Mesangial cell (primary cell): ENCODE measurements around the gene SRCAP. TPM values are rescaled to one million over a fixed set of nuclear protein-coding genes. Genes with fewer than 3 reads are reported as not detected.

Source experiments
- total RNA-seq: library from RNA; depleted of rRNA; stranded (reverse); fragments of >200 nt; gene quantifications from 2 replicates; pipeline ENCODE4 v1.2.3, GENCODE V29; 2015

SRCAP gene
- total RNA-seq: 15.3 and 22.1 TPM in 2 replicates

DNA sequence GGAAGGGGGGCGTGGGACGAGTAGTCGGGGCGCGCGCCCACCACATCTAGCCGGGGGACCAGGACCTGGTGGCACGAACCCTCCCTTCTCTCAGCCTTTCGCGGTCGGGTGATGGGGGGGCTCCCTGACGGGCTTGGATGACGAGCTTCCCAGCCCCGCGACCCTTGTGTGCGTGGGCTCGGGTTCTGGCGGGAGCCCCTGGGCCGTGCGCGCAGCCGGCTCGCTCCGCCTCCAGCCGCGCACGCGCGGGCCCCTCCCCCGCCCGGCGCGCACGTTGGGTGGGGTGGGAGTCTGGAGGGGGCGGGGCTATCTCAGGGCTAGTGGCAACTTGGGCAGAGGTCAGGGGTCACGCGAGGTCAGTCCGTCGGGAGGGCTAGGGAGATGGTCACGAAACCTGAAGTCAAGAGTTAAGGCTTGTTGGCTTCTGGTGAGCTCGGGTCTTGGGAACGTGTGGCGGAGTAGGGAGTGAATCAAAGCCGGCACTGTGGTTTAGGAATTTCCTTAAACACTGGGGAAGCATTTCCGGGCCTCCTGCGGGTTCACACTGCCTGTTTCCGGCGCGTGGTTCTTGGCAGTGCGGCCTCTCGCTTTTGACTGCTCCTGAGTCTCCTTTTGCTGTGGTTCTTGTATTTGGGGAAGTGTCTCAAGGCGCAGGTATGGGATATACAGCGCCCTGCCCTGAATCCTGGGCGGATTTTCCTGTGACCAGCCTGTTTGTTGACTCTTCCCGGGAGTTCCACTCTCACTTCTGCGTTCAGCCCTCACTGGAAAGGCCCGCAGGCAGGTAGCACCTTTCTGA is at the start of gene SRCAP:
SRCAP (plus strand) TSS at position 356 of the 799 bp plus-strand sequence. CDS start 1,654 bp downstream, outside the sequence.

DNA sequence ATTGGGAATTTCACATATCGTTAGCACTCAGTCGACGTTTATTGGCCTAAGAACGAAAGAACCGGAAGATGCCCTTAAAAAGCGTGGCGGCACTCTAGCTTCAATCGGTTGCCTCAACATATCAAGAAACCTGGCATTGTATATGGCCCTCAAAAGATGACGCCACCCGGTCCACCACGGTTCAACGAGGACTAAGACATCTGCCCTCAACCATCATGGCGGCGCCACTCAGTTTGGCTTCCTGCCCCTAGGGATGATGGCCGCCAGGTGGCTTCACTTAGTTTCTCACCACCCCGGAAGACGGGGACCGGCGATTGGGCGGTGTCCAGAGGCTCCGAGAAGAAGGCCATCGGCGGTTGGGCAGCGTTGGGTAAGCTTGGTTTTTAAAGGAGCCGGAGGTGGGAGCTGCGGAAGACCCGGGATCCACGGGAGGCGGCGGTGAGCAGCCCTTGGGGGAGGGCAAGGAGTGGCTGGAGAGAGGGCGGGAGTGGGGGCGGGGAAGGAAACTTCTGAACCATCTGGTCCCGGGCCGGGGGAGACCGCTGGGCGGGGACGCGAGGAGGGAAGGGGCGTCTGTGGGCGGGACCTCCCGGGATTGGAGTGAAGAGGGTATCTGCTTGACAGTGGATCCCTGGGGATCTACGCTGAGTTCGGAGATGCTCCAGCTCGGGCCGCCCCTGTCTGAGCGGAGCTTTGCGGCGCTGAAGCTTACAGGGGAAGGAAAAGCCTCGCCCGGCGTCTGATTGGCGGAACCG is 48.4 kb upstream of the SRCAP start, which contains the start of gene PRR14:
PRR14 (plus strand) TSS at position 592 of the 755 bp plus-strand sequence. CDS start 686 bp downstream, outside the sequence.

DNA sequence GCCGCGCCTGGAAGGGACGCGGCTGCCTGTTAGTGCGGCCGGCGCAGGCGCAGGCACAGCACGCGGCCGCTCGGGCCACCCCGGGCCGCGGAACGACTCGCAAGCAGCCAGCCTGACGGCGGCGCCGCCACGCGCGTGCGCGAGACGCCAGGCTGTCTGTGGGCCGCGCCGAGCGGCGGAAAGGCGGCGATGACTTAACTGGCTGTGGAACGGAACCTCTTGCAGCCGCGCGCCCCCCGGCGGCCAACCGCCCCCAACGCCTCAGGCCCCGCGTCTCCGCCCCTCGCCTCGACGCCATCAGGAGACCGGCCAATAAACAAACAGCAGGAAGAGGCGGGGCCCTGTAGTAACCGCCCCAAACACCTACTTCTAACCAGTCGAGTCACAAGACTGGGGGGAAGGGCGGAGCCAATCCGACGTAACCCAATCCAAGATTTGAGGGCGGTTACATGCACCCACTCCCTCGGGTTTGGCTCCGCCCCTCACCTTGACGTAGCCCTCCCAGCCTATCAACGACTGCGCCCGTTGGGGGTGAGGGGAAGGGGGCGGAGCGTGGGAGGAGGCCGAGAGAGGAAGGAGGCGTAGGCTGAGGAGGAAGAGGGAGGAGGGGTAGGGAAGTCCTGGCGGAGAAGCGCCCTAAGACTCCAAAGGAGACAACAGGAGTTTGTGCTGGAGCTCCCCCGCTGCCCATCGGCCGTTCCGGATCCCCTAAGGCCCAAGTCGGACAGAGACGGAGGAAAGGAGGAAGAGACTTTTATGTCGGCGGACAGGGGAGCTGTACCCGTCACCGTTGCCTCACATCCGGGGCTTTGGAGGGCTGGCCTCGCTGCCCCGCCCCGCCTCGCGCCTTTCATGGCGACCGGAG is 40.9 kb upstream of the SRCAP start, which contains the start of gene FBRS:
FBRS (plus strand) TSS at position 566 of the 865 bp plus-strand sequence. CDS start 1,088 bp downstream, outside the sequence.

DNA sequence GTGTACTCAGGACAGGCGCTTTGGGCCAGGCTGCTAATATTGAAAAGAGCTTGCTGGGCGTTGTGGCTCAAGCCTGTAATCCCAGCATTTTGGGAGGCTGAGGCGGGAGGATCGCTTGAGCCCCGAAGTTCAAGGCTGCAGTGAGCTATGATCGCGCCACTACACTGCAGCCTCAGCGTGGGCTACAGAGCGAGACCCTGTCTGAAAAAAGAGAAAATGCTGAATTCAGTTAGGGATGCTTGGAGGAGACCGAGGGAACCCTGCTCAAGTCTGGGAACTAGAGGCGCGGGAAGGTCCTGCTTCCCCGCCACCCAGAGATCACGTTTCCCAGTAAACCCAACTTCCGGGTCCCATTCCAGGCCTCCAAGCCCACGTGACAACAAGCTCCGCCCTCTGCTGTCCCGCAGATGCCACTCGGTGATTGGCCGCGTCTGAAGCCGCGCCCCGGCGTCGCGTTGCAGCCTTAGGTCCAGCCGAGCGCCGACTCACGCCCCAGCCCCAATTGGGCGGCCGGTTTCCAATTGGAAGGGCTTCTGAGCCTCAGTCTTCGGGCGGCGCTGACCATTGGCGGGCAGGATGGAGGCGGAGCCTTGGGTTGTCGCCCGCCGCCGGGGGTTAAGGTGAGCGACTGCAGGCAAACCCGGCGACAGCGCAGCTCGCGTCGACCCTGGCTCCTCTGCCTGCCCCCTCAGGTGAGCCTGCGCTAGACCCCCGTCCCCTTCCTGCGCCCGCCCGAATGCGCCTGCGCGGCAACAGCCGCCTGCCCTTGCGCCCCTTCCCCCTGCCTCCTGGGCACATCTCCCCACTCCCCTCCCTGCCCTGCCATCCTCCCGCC is 49.0 kb downstream of the SRCAP start, which contains the start of gene PHKG2:
PHKG2 (plus strand) TSS at position 627 of the 835 bp plus-strand sequence. CDS start 396 bp downstream, outside the sequence.

DNA sequence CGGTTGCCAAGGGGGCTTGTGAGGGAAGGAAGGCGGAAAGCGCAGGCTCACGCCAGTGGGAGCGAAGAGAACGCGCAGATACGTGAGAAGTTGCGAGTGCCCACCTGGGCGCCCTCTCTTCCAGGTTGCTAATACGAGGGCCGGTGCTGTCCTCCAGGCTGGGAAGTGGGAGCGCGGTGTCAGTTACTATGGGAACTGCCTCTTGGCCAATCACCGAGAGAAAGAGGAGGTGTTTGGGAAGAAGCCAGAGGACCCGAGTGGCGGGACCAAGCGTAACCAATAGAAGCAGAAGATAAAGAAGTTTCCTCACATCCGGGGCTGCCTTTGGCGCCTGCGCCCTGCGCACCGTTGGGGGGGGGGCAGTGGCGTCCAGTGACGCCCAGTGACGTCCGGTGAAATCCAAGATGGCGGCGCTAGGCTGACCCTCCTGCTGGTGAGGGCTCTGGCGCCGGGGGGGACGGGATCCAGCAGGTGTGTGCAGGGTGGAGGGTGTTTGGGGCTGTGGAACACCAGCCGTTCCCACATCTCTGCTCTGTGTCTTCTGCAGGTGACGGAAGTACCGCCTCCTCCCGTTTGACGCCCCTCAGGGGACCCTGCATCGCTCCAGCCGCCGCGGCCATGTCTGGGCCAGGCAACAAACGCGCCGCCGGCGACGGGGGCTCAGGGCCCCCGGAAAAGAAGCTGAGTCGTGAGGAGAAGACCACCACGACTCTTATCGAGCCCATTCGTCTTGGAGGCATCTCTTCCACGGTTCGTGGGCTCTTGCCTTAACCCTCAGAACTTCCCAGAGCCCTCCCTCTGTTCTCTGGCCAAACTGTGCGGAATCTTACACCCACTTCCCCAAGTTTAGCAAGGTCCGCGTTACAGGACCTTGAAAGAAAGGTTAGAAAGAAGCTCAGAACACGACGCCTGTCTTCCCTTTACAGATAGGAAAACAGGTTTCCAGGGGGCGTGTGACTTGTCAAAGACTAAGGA is 63.2 kb downstream of the SRCAP start, which contains the start of the genes CFAP119 and RNF40:
CFAP119 (minus strand) TSS at position 135 of the 975 bp plus-strand sequence. CDS start 314 bp downstream, outside the sequence.
RNF40 (plus strand) TSS at position 395 of the 975 bp plus-strand sequence; CDS start at position 619, 224 bp downstream.

DNA sequence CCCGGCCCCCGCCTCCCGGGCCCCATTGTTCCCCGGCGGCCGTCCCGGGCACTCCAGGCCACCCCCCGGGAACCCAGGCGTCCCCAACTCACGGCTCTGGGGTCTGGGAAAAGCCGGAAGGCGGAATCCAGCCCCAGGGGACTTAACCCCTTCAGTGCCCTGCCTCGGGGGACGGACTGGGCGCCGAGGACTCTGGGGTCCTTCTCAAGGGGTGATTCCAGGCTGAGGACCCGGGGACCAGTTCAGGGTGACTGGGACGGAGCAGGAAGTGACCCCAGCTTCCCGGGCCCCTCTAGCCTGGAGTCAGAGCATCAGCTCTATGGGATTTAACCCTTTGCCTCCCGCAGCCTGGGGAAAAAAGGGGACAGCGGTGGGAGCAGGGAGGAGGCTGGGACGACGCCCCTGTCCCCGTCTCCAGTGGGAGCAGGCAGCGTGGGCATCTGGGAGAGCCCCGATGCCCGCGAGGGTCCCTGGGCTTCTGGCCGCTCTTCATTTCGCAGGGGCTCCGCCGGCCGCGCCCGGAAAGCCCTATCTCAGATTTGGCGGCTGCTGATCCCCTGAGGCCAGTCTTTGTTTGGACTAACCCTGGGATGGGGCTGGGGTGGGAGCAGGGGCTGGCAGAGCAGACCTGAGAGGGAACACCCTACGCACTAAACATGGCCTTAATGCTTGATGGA is 88.1 kb downstream of the SRCAP start, which contains the start of gene ZNF629:
ZNF629 (minus strand) TSS at position 270 of the 677 bp plus-strand sequence. CDS start 2,723 bp downstream, outside the sequence.

Other genes with a start within 250 kb of the SRCAP start
- not detected in 2 replicates for gene ITGAL, start 226.4 kb upstream of the SRCAP start, total RNA-seq
- gene ZNF768, start 172.6 kb upstream of the SRCAP start, total RNA-seq: 32.4 and 46.5 TPM in 2 replicates
- gene ZNF747, start 164.3 kb upstream of the SRCAP start, total RNA-seq: 6.4 and 11.0 TPM in 2 replicates
- 5.4 and 11.2 TPM in 2 replicates for gene ZNF764, start 140.8 kb upstream of the SRCAP start, total RNA-seq
- gene ZNF688, start 127.5 kb upstream of the SRCAP start, total RNA-seq: 8.0 and 11.8 TPM in 2 replicates
- gene ZNF785, start 113.5 kb upstream of the SRCAP start, total RNA-seq: 4.4 and 8.7 TPM in 2 replicates
- 8.5 and 8.9 TPM in 2 replicates for gene ZNF689, start 88.8 kb upstream of the SRCAP start, total RNA-seq
- 32.1 and 36.4 TPM in 2 replicates for gene PRR14, start 48.2 kb upstream of the SRCAP start, total RNA-seq
- 26.9 and 39.0 TPM in 2 replicates for gene FBRS, start 40.7 kb upstream of the SRCAP start, total RNA-seq
- gene PHKG2, start 49.3 kb downstream of the SRCAP start, total RNA-seq: 24.7 and 28.2 TPM in 2 replicates
- gene CFAP119, start 62.9 kb downstream of the SRCAP start, total RNA-seq: 4.8 and 5.9 TPM in 2 replicates
- 63.7 and 67.1 TPM in 2 replicates for gene RNF40, start 63.2 kb downstream of the SRCAP start, total RNA-seq
- 9.5 and 23.3 TPM in 2 replicates for gene ZNF629, start 88.0 kb downstream of the SRCAP start, total RNA-seq
- gene BCL7C, start 194.9 kb downstream of the SRCAP start, total RNA-seq: 60.0 and 62.7 TPM in 2 replicates
- 2.8 and 6.8 TPM in 2 replicates for gene CTF1, start 197.4 kb downstream of the SRCAP start, total RNA-seq
- 31.8 and 37.6 TPM in 2 replicates for gene FBXL19, start 224.4 kb downstream of the SRCAP start, total RNA-seq
- gene ORAI3, start 249.9 kb downstream of the SRCAP start, total RNA-seq: 24.4 and 95.3 TPM in 2 replicates